B cell (primary cell): ENCODE measurements around the gene ASB7. TPM values are rescaled to one million over a fixed set of nuclear protein-coding genes. Genes with fewer than 3 reads are reported as not detected.

ENCODE experiments used
- ATAC-seq: fragments of 200-7000 bp; cut with Tn5 transposase; one replicate; pipeline ENCODE4 v1.10.0; 2021; ENCODE audit warnings: low read depth, mild to moderate bottlenecking, moderate number of reproducible peaks, moderate library complexity
- CTCF ChIA-PET: fragments of 350-600 bp; sonication (Branson Sonifier 250); formaldehyde crosslinking; loops from one replicate; lab custom pipeline; 2021; ENCODE audit warnings: antibody characterized with exemption, inconsistent platforms; lab: Charles Lee
- POLR2A ChIA-PET: fragments of 350-600 bp; sonication (Branson Sonifier 250); formaldehyde crosslinking; loops from one replicate; lab custom pipeline; 2021; ENCODE audit warnings: antibody characterized with exemption; lab: Charles Lee
- DNase-seq: peaks from one replicate; pipeline ENCODE4 v3.0.0; 2013
- H2AFZ ChIP-seq: 2 replicates; pipeline ENCODE4 v1.6.1; 2012; ENCODE audit warnings: mild to moderate bottlenecking, low read depth, low read length; ENCODE audit not compliant: insufficient read depth, poor library complexity, severe bottlenecking
- H3K27ac ChIP-seq, 2 donors: 1 replicate in 1 of 2; 2 replicates in 1 of 2; pipeline ENCODE4 v1.5.1; 2012 to 2013; ENCODE audit warnings: low read length in 2 of 2, mild to moderate bottlenecking in 2 of 2, moderate library complexity in 1 of 2
- H3K27me3 ChIP-seq, 4 experiments: fragments of 200-600 bp in 1 of 4; sonication (generic) in 1 of 4; replicated peaks in 1 of 4; 1 replicate in 2 of 4; 2 replicates in 2 of 4; pipeline versions ENCODE4 v1.6.1 to v1.7.0; 2013 to 2016; ENCODE audit warnings: low read length in 3 of 4, mild to moderate bottlenecking in 2 of 4, mixed read lengths in 1 of 4, moderate library complexity in 1 of 4; ENCODE audit not compliant: insufficient read depth in 4 of 4, control insufficient read depth in 3 of 4; ENCODE audit errors: control extremely low read depth in 1 of 4
- H3K36me3 ChIP-seq, 2 experiments: replicated peaks in 1 of 2; 1 replicate in 1 of 2; 2 replicates in 1 of 2; pipeline versions ENCODE4 v1.6.1 to v1.7.1; 2013; ENCODE audit warnings: low read length in 1 of 2; ENCODE audit not compliant: insufficient read depth in 2 of 2, control insufficient read depth in 1 of 2; ENCODE audit errors: control extremely low read depth in 1 of 2, extremely low read depth in 1 of 2
- H3K4me1 ChIP-seq, 2 donors: fragments of 200-600 bp in 1 of 2; sonication (generic) in 1 of 2; 1 replicate in 1 of 2; 2 replicates in 1 of 2; pipeline versions ENCODE4 v1.5.1 to v1.6.1; 2013 to 2017; ENCODE audit warnings: low read length in 2 of 2; ENCODE audit not compliant: control insufficient read depth in 2 of 2, insufficient read depth in 2 of 2
- H3K4me2 ChIP-seq: replicated peaks from 2 replicates; pipeline ENCODE3; 2012; ENCODE audit warnings: mild to moderate bottlenecking, low read depth, low read length; ENCODE audit not compliant: poor library complexity, severe bottlenecking
- H3K4me3 ChIP-seq, 5 experiments: fragments of 200-600 bp in 1 of 5; sonication (generic) in 1 of 5; 1 replicate in 3 of 5; 2 replicates in 2 of 5; pipeline versions ENCODE4 v1.5.1 to v1.7.0; 2011 to 2016; ENCODE audit warnings: low read length in 4 of 5, mild to moderate bottlenecking in 4 of 5, low read depth in 2 of 5, control low read depth in 1 of 5, moderate library complexity in 1 of 5; ENCODE audit not compliant: insufficient read depth in 1 of 5; ENCODE audit errors: control extremely low read depth in 1 of 5, extremely low read depth in 1 of 5
- H3K79me2 ChIP-seq: fragments of 200-600 bp; sonication (generic); one replicate; pipeline ENCODE4 v1.6.0; 2016; ENCODE audit warnings: low read length; ENCODE audit not compliant: control insufficient read depth, insufficient read depth
- H3K9ac ChIP-seq: fragments of 200-600 bp; sonication (generic); 2 replicates; pipeline ENCODE4 v1.6.1; 2017; ENCODE audit warnings: mild to moderate bottlenecking, low read length, moderate library complexity
- H3K9me3 ChIP-seq, 3 donors: one replicate each; pipeline versions ENCODE4 v1.6.1 to v1.7.1; 2013; ENCODE audit warnings: low read length in 2 of 3; ENCODE audit not compliant: control insufficient read depth in 2 of 3, insufficient read depth in 1 of 3; ENCODE audit errors: control extremely low read depth in 1 of 3
- H4K20me1 ChIP-seq: 2 replicates; pipeline ENCODE4 v1.6.0; 2012; ENCODE audit warnings: mild to moderate bottlenecking, low read length; ENCODE audit not compliant: insufficient read depth, control insufficient read depth, poor library complexity, severe bottlenecking
- H3K27ac Mint-ChIP-seq: one replicate; pipeline ENCODE4 v1.8.0; 2021; ENCODE audit warnings: mixed read lengths
- H3K27me3 Mint-ChIP-seq: one replicate; pipeline ENCODE4 v1.8.0; 2021; ENCODE audit warnings: mixed read lengths
- H3K4me1 Mint-ChIP-seq: one replicate; pipeline ENCODE4 v1.8.0; 2021; ENCODE audit warnings: mixed read lengths
- H3K4me3 Mint-ChIP-seq: one replicate; pipeline ENCODE4 v1.8.0; 2021; ENCODE audit warnings: mixed read lengths
- H3K9me3 Mint-ChIP-seq: one replicate; pipeline ENCODE4 v1.8.0; 2022; ENCODE audit warnings: mixed read lengths; ENCODE audit not compliant: insufficient read depth
- CTCF ChIP-seq: fragments of 200-600 bp; IDR thresholded peaks from one replicate; pipeline ENCODE4 v1.8.0; 2022; ENCODE audit warnings: antibody characterized with exemption, mild to moderate bottlenecking
- EZH2 ChIP-seq: IDR thresholded peaks from 2 replicates; pipeline ENCODE4 v1.6.1; 2012; ENCODE audit warnings: borderline replicate concordance, low read depth, mild to moderate bottlenecking, moderate library complexity, low read length; ENCODE audit not compliant: insufficient read depth, poor library complexity, severe bottlenecking
- WGBS: methylation state at CpG from one replicate; pipeline ENCODE4 v1.1.5; 2013; ENCODE audit warnings: missing lambda C conversion rate; ENCODE audit not compliant: insufficient coverage; 5-methylcytosine and 5-hydroxymethylcytosine counted together
- intact Hi-C: fragments of 100-400 bp; cut with micrococcal nuclease; formaldehyde crosslinking; loops from one replicate; pipeline ENCODE4 v1.10.0; 2022
- polyA plus RNA-seq: library from polyadenylated mRNA; depleted of rRNA; stranded (reverse); fragments of >200 nt; gene quantifications from 2 replicates; pipeline ENCODE4 v1.2.3, GENCODE V29; 2012
- total RNA-seq, 2 donors: library from RNA; stranded (reverse); fragments of 120-200 nt in 1 of 2; gene quantifications; 1 replicate in 1 of 2; 2 replicates in 1 of 2; pipeline versions ENCODE4 v1.2.3 to v1.2.4, GENCODE V29; 2013 to 2022

ASB7 gene
- total and polyA plus RNA-seq, 2 donors (not counting 1 experiment from before 2014, with no cell fraction given): 12.1 to 25.0 TPM

DNA sequence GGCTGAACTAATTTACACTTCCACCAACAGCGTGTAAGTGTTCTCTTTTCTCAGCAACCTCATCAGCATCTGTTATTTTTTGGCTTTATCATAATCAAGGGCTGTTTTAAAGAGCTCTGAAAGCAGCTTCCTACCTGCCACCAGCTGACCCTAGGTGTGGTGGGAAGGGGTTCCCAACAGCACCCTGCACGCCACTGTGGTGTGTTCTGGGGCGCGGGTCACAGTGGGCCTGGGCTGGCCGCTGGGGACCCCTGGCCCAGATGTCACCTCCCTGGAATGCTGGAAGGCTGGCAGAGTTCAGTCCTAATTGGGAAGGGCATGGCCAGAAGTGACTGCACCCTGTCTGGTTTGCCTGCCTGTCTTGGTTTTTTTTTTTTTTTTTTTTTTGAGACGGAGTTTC, 82.2 kb downstream of the ASB7 start:
- no peaks in the 10 kb centered on the region for H3K79me2 ChIP-seq
- no peak overlapping the region for H3K27ac ChIP-seq
- no peak overlapping the region for H2AFZ ChIP-seq
- ATAC-seq (no peak), DNase-seq (no peak)
- no peak overlapping the region for H3K9ac ChIP-seq
- no peaks in the 10 kb centered on the region for H3K4me1 ChIP-seq
- no peak overlapping the region for H3K4me3 ChIP-seq
- H3K4me3 Mint-ChIP-seq: no peak overlapping the region
- no peaks in the 10 kb centered on the region for H3K36me3 ChIP-seq
- POLR2A ChIA-PET: no interaction called here
- intact Hi-C loops: no loop called here
- peaks cover 0 to 14% (median 0%) of the 10 kb centered on the region in 3 donors for H3K9me3 ChIP-seq
- CTCF ChIA-PET: no interaction called here
- no peak overlapping the region for H3K4me2 ChIP-seq
- H3K4me1 Mint-ChIP-seq: no peaks in the 10 kb centered on the region
- no peaks in the 10 kb centered on the region for H4K20me1 ChIP-seq
- peaks cover 20% of the 10 kb centered on the region for H3K27me3 Mint-ChIP-seq
- no peak overlapping the region for H3K27ac Mint-ChIP-seq
- peaks cover 6% of the 10 kb centered on the region for H3K9me3 Mint-ChIP-seq
- TF ChIP-seq CTCF: no peak
- no peak for TF ChIP-seq EZH2
- no peaks in the 10 kb centered on the region for H3K27me3 ChIP-seq
- WGBS: 98% methylated on average over 4 of the region's 6 CpGs

- TF ChIP-seq EZH2 (no peak), CTCF (no peak)
- POLR2A ChIA-PET: no interaction called here
- H3K27ac ChIP-seq: no peak overlapping the region
- ATAC-seq: no peak
- Mint-ChIP-seq H3K4me3 (no peak overlapping the region), H3K4me1 (no peaks in the 10 kb centered on the region), H3K27me3 (peaks cover 15% of the 10 kb centered on the region), H3K9me3 (peaks cover 4% of the 10 kb centered on the region), H3K27ac (no peak overlapping the region)
- peaks cover 0 to 11% (median 0%) of the 10 kb centered on the region in 3 donors for H3K9me3 ChIP-seq
- no peaks in the 10 kb centered on the region for H3K79me2 ChIP-seq
- H3K9ac ChIP-seq: no peak overlapping the region
- DNase-seq: no peak
- H3K4me3 ChIP-seq: no peak overlapping the region
- CTCF ChIA-PET: no interaction called here
- H3K36me3 ChIP-seq: no peaks in the 10 kb centered on the region
- WGBS: 93% methylated on average over 18 of the region's 23 CpGs
- intact Hi-C loops: no loop called here
- no peaks in the 10 kb centered on the region for H4K20me1 ChIP-seq
- no peaks in the 10 kb centered on the region for H3K4me1 ChIP-seq
- no peak overlapping the region for H3K4me2 ChIP-seq
- no peaks in the 10 kb centered on the region for H3K27me3 ChIP-seq
- no peak overlapping the region for H2AFZ ChIP-seq
These were observed 83.8 kb downstream of the ASB7 start for GRCh38 chr15:100686021-100686724.
